ENCODE measurements around the gene SCMH1. TPM values are rescaled to one million over a fixed set of nuclear protein-coding genes. Genes with fewer than 3 reads are reported as not detected.

Gene SCMH1
- total RNA-seq, 6 donors from 2014 or later = 31.4 to 54.5 (median 36.6) TPM

GRCh38 chr1:41152622-41153044 lies 89.5 kb downstream of the SCMH1 start:
- H3K36me3 ChIP-seq = peaks cover 0 to 11% (median 2%) of the 10 kb centered on the region in 4 donors
- no peaks in the 10 kb centered on the region for H3K27me3 ChIP-seq
- 80 to 83% methylated on average over 1 of the region's 1 CpG for WGBS, 2 donors
- peaks cover 4 to 8% (median 5%) of the 10 kb centered on the region in 4 donors for H3K4me1 ChIP-seq
- no peak for TF ChIP-seq EP300 (IDR thresholded peaks at IDR 0.05)
- TF ChIP-seq POLR2AphosphoS5 (IDR thresholded peaks at IDR 0.05) = no peak
- no peak for TF ChIP-seq POLR2A (IDR thresholded peaks at IDR 0.05)
- no peak for TF ChIP-seq CTCF (IDR thresholded peaks at IDR 0.05)
- ATAC-seq (ENCODE audit: low FRiP score in 2 of 2) (peak in 1 of 2 donors; percentile 88), DNase-seq (no peak)
- H3K9me3 ChIP-seq = no peaks in the 10 kb centered on the region
- no peak overlapping the region for H3K4me3 ChIP-seq
- no peak overlapping the region for H3K27ac ChIP-seq

DNA sequence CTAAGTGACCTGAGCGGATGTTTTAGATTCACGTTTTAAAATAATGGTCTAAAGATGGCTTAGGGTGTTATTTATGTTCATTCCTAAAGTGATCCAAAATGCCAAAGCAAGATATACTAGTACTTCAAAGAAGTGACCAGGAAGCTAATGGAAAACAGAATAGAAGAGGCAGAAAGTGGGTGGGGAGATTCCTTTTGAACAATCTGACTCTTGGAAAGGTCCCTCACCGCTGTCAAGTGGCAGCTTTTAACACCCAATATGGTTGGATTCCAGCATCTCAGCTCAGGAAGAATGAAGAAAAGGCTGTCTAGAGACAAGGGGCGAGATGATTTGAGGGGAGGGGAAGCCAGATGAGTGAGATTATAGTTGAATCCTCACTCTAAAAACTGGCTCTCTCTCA lies 90.3 kb downstream of the SCMH1 start:
- Histone ChIP-seq H3K9me3 (no peaks in the 10 kb centered on the region), H3K36me3 (peaks cover 0 to 11% (median 2%) of the 10 kb centered on the region in 4 donors), H3K4me1 (peaks cover 4 to 8% (median 5%) of the 10 kb centered on the region in 4 donors), H3K27me3 (no peaks in the 10 kb centered on the region), H3K4me3 (no peak overlapping the region), H3K27ac (no peak overlapping the region)
- DNase-seq (no peak), ATAC-seq (ENCODE audit: low FRiP score in 2 of 2) (no peak)
- TF ChIP-seq EP300 (IDR thresholded peaks at IDR 0.05) = no peak
- TF ChIP-seq POLR2A (IDR thresholded peaks at IDR 0.05) = no peak
- TF ChIP-seq CTCF (IDR thresholded peaks at IDR 0.05) = no peak
- TF ChIP-seq POLR2AphosphoS5 (IDR thresholded peaks at IDR 0.05) = no peak
- 73 to 86% methylated on average over 4 of the region's 4 CpGs for WGBS, 2 donors

- TF ChIP-seq CTCF (IDR thresholded peaks at IDR 0.05) (no peak), POLR2AphosphoS5 (IDR thresholded peaks at IDR 0.05) (no peak)
- no peak overlapping the region for H3K4me3 ChIP-seq
- WGBS, 2 donors = 62 to 63% methylated on average over 2 of the region's 2 CpGs
- DNase-seq (no peak), ATAC-seq (ENCODE audit: low FRiP score in 2 of 2) (no peak)
- peaks cover 4 to 8% (median 5%) of the 10 kb centered on the region in 4 donors for H3K4me1 ChIP-seq
- peaks cover 0 to 11% (median 2%) of the 10 kb centered on the region in 4 donors for H3K36me3 ChIP-seq
- H3K27ac ChIP-seq = no peak overlapping the region
- H3K9me3 ChIP-seq = no peaks in the 10 kb centered on the region
- no peaks in the 10 kb centered on the region for H3K27me3 ChIP-seq
Observed at GRCh38 chr1:41149570-41149969, 92.5 kb downstream of the SCMH1 start.

GRCh38 chr1:41144285-41144684 lies 97.8 kb downstream of the SCMH1 start:
- no peaks in the 10 kb centered on the region for H3K27me3 ChIP-seq
- H3K36me3 ChIP-seq = peaks cover 0 to 17% (median 2%) of the 10 kb centered on the region in 4 donors
- no peaks in the 10 kb centered on the region for H3K4me1 ChIP-seq
- TF ChIP-seq CTCF (IDR thresholded peaks at IDR 0.05) (no peak), POLR2A (IDR thresholded peaks at IDR 0.05) (no peak), POLR2AphosphoS5 (IDR thresholded peaks at IDR 0.05) (no peak), EP300 (IDR thresholded peaks at IDR 0.05) (no peak)
- whole genome bisulfite sequencing, 2 donors = 92 to 97% methylated on average over 1 of the region's 1 CpG
- no peak overlapping the region for H3K27ac ChIP-seq
- DNase-seq = no peak
- ATAC-seq (ENCODE audit: low FRiP score in 2 of 2) = no peak
- peaks cover 0 to 8% (median 3%) of the 10 kb centered on the region in 4 donors for H3K9me3 ChIP-seq
- H3K4me3 ChIP-seq = no peak overlapping the region

DNA sequence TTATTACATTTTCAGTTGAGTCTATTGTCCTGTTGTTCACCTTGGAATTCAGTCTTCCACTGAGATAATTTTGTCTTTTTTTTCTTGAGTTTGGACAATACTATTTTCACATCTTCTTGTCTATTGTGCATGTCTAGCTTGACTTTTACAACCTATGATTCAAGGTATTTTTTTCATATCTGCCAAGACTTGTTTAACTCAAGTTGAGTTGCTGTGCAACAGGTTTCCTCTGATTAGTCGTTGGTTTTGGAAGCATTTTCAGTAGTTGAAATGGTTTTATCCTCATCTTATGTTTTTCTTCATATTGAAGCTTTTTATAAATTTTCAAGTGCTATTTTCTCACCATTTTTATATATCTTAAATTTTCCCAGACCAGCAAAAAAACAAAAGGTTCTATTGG lies 103.6 kb downstream of the SCMH1 start:
- Histone ChIP-seq H3K27me3 (no peaks in the 10 kb centered on the region), H3K4me1 (no peaks in the 10 kb centered on the region), H3K36me3 (peaks cover 0 to 19% (median 2%) of the 10 kb centered on the region in 4 donors), H3K4me3 (no peak overlapping the region), H3K9me3 (peaks cover 0 to 8% (median 3%) of the 10 kb centered on the region in 4 donors), H3K27ac (no peak overlapping the region)
- DNase-seq (no peak), ATAC-seq (ENCODE audit: low FRiP score in 2 of 2) (no peak)
- 96 to 97% methylated on average over 1 of the region's 1 CpG for WGBS, 2 donors
- TF ChIP-seq POLR2A (IDR thresholded peaks at IDR 0.05) = no peak
- TF ChIP-seq EP300 (IDR thresholded peaks at IDR 0.05) = no peak
- no peak for TF ChIP-seq CTCF (IDR thresholded peaks at IDR 0.05)
- no peak for TF ChIP-seq POLR2AphosphoS5 (IDR thresholded peaks at IDR 0.05)

All from upper lobe of left lung (tissue), 6 donors.